ENCODE data around the gene ADI1.

Gene ADI1

GRCh38 chr2:3476321-3476984 is 42.9 kb downstream of the ADI1 start:
- Histone ChIP-seq H3K36me3 (ENCODE audit: insufficient read depth, low read length) (peaks cover 7% of the 10 kb centered on the region; the same call in 1 of the 2 replicates), H3K9ac (ENCODE audit: low read depth, low read length) (no peak overlapping the region), H3K9me3 (ENCODE audit: control insufficient read depth, insufficient read depth, low read length) (no peaks in the 10 kb centered on the region), H3K4me1 (ENCODE audit: insufficient read depth, low read length) (peaks cover 6% of the 10 kb centered on the region; the same call in 1 of the 2 replicates)

GRCh38 chr2:3475771-3476170 is 43.6 kb downstream of the ADI1 start:
- no peak overlapping the region for H3K9ac ChIP-seq (ENCODE audit: low read depth, low read length)

GRCh38 chr2:3472966-3473365 is 46.4 kb downstream of the ADI1 start:
- peaks cover 5% of the 10 kb centered on the region; the same call in 1 of the 2 replicates for H3K36me3 ChIP-seq (ENCODE audit: insufficient read depth, low read length)
- H3K9me3 ChIP-seq (ENCODE audit: control insufficient read depth, insufficient read depth, low read length): no peaks in the 10 kb centered on the region
- peaks cover 6% of the 10 kb centered on the region; the same call in 1 of the 2 replicates for H3K4me1 ChIP-seq (ENCODE audit: insufficient read depth, low read length)
- H3K9ac ChIP-seq (ENCODE audit: low read depth, low read length): no peak overlapping the region

More at GRCh38 chr2:3475771-3476170, 43.6 kb downstream of the ADI1 start:
- Histone ChIP-seq H3K4me1 (ENCODE audit: insufficient read depth, low read length) (peaks cover 6% of the 10 kb centered on the region; the same call in 1 of the 2 replicates), H3K9me3 (ENCODE audit: control insufficient read depth, insufficient read depth, low read length) (no peaks in the 10 kb centered on the region), H3K36me3 (ENCODE audit: insufficient read depth, low read length) (peaks cover 7% of the 10 kb centered on the region; the same call in 1 of the 2 replicates)

GRCh38 chr2:3472296-3472695 is 47.0 kb downstream of the ADI1 start:
- Histone ChIP-seq H3K36me3 (ENCODE audit: insufficient read depth, low read length) (peaks cover 5% of the 10 kb centered on the region; the same call in 1 of the 2 replicates), H3K4me1 (ENCODE audit: insufficient read depth, low read length) (peaks cover 6% of the 10 kb centered on the region; the same call in 1 of the 2 replicates), H3K9me3 (ENCODE audit: control insufficient read depth, insufficient read depth, low read length) (no peaks in the 10 kb centered on the region), H3K9ac (ENCODE audit: low read depth, low read length) (no peak overlapping the region)

- peaks cover under 1% of the 10 kb centered on the region; the same call in 1 of the 2 replicates for H3K4me1 ChIP-seq (ENCODE audit: insufficient read depth, low read length)
- no peaks in the 10 kb centered on the region for H3K9me3 ChIP-seq (ENCODE audit: control insufficient read depth, insufficient read depth, low read length)
- H3K9ac ChIP-seq (ENCODE audit: low read depth, low read length): no peak overlapping the region
- H3K36me3 ChIP-seq (ENCODE audit: insufficient read depth, low read length): peaks cover 5% of the 10 kb centered on the region; the same call in 1 of the 2 replicates
Observed at GRCh38 chr2:3470856-3471737, 48.2 kb downstream of the ADI1 start.

- no peaks in the 10 kb centered on the region for H3K9me3 ChIP-seq (ENCODE audit: control insufficient read depth, insufficient read depth, low read length)
- no peak overlapping the region for H3K9ac ChIP-seq (ENCODE audit: low read depth, low read length)
- no peaks in the 10 kb centered on the region; the same call in 1 of the 2 replicates for H3K4me1 ChIP-seq (ENCODE audit: insufficient read depth, low read length)
- H3K36me3 ChIP-seq (ENCODE audit: insufficient read depth, low read length): peaks cover 5% of the 10 kb centered on the region; the same call in 1 of the 2 replicates
Observed at GRCh38 chr2:3470166-3470651, 49.1 kb downstream of the ADI1 start.

- Histone ChIP-seq H3K36me3 (ENCODE audit: insufficient read depth, low read length) (peaks cover 5% of the 10 kb centered on the region; the same call in 1 of the 2 replicates), H3K9ac (ENCODE audit: low read depth, low read length) (no peak overlapping the region), H3K4me1 (ENCODE audit: insufficient read depth, low read length) (no peaks in the 10 kb centered on the region; the same call in 1 of the 2 replicates), H3K9me3 (ENCODE audit: control insufficient read depth, insufficient read depth, low read length) (no peaks in the 10 kb centered on the region)
Observed at GRCh38 chr2:3469486-3469885, 49.8 kb downstream of the ADI1 start.

- H3K9ac ChIP-seq (ENCODE audit: low read depth, low read length): no peak overlapping the region
- no peaks in the 10 kb centered on the region; the same call in 1 of the 2 replicates for H3K36me3 ChIP-seq (ENCODE audit: insufficient read depth, low read length)
- no peaks in the 10 kb centered on the region; the same call in 1 of the 2 replicates for H3K4me1 ChIP-seq (ENCODE audit: insufficient read depth, low read length)
- H3K9me3 ChIP-seq (ENCODE audit: control insufficient read depth, insufficient read depth, low read length): no peaks in the 10 kb centered on the region
Observed at GRCh38 chr2:3468296-3468988, 50.9 kb downstream of the ADI1 start.

- H3K9ac ChIP-seq (ENCODE audit: low read depth, low read length): no peak overlapping the region
- no peaks in the 10 kb centered on the region for H3K9me3 ChIP-seq (ENCODE audit: control insufficient read depth, insufficient read depth, low read length)
- no peaks in the 10 kb centered on the region; the same call in 1 of the 2 replicates for H3K36me3 ChIP-seq (ENCODE audit: insufficient read depth, low read length)
- no peaks in the 10 kb centered on the region; the same call in 1 of the 2 replicates for H3K4me1 ChIP-seq (ENCODE audit: insufficient read depth, low read length)
Observed at GRCh38 chr2:3467654-3468053, 51.7 kb downstream of the ADI1 start.

- Histone ChIP-seq H3K9ac (ENCODE audit: low read depth, low read length) (no peak overlapping the region), H3K4me1 (ENCODE audit: insufficient read depth, low read length) (no peaks in the 10 kb centered on the region; the same call in 1 of the 2 replicates), H3K9me3 (ENCODE audit: control insufficient read depth, insufficient read depth, low read length) (no peaks in the 10 kb centered on the region), H3K36me3 (ENCODE audit: insufficient read depth, low read length) (no peaks in the 10 kb centered on the region; the same call in 1 of the 2 replicates)
Observed at GRCh38 chr2:3466966-3467365, 52.4 kb downstream of the ADI1 start.

- Histone ChIP-seq H3K4me1 (ENCODE audit: insufficient read depth, low read length) (no peaks in the 10 kb centered on the region; the same call in 1 of the 2 replicates), H3K36me3 (ENCODE audit: insufficient read depth, low read length) (no peaks in the 10 kb centered on the region; the same call in 1 of the 2 replicates), H3K9me3 (ENCODE audit: control insufficient read depth, insufficient read depth, low read length) (no peaks in the 10 kb centered on the region), H3K9ac (ENCODE audit: low read depth, low read length) (no peak overlapping the region)
Observed at GRCh38 chr2:3466482-3466863, 52.9 kb downstream of the ADI1 start.

GRCh38 chr2:3465844-3466481 is 53.4 kb downstream of the ADI1 start:
- H3K9ac ChIP-seq (ENCODE audit: low read depth, low read length): no peak overlapping the region
- H3K9me3 ChIP-seq (ENCODE audit: control insufficient read depth, insufficient read depth, low read length): no peaks in the 10 kb centered on the region
- no peaks in the 10 kb centered on the region; the same call in 1 of the 2 replicates for H3K36me3 ChIP-seq (ENCODE audit: insufficient read depth, low read length)
- no peaks in the 10 kb centered on the region; the same call in 1 of the 2 replicates for H3K4me1 ChIP-seq (ENCODE audit: insufficient read depth, low read length)

- H3K9me3 ChIP-seq (ENCODE audit: control insufficient read depth, insufficient read depth, low read length): no peaks in the 10 kb centered on the region
- H3K9ac ChIP-seq (ENCODE audit: low read depth, low read length): no peak overlapping the region
- H3K4me1 ChIP-seq (ENCODE audit: insufficient read depth, low read length): no peaks in the 10 kb centered on the region; the same call in 1 of the 2 replicates
- no peaks in the 10 kb centered on the region; the same call in 1 of the 2 replicates for H3K36me3 ChIP-seq (ENCODE audit: insufficient read depth, low read length)
Observed at GRCh38 chr2:3465328-3465727, 54.0 kb downstream of the ADI1 start.

Measured in ES-I3 (cell line).